ENCODE data around the gene ALX3.

The ALX3 gene

GRCh38 chr1:110024613-110025012 lies 45.9 kb downstream of the ALX3 start:
- H3K4me3 ChIP-seq (ENCODE audit: low read depth in 1 of 2, low read length in 1 of 2): no peak overlapping the region
- H3K9me3 ChIP-seq: no peaks in the 10 kb centered on the region
- no peaks in the 10 kb centered on the region for H3K4me1 ChIP-seq (ENCODE audit: control insufficient read depth in 1 of 2, insufficient read depth in 1 of 2, low read depth in 1 of 2, low read length in 1 of 2)
- H3K27ac ChIP-seq: no peak overlapping the region
- peaks cover 50% of the 10 kb centered on the region for H3K36me3 ChIP-seq
- H3K27me3 ChIP-seq: no peaks in the 10 kb centered on the region
- TF ChIP-seq CTCF (IDR thresholded peaks at IDR 0.05): no peak

- no peak overlapping the region for H3K27ac ChIP-seq
- no peaks in the 10 kb centered on the region for H3K9me3 ChIP-seq
- no peak overlapping the region for H3K4me3 ChIP-seq (ENCODE audit: low read depth in 1 of 2, low read length in 1 of 2)
- TF ChIP-seq CTCF (IDR thresholded peaks at IDR 0.05): no peak
- no peaks in the 10 kb centered on the region for H3K27me3 ChIP-seq
- H3K4me1 ChIP-seq (ENCODE audit: control insufficient read depth in 1 of 2, insufficient read depth in 1 of 2, low read depth in 1 of 2, low read length in 1 of 2): no peaks in the 10 kb centered on the region
- H3K36me3 ChIP-seq: peaks cover 83% of the 10 kb centered on the region
Observed at GRCh38 chr1:110021285-110021684, 49.2 kb downstream of the ALX3 start.

- Histone ChIP-seq H3K4me1 (ENCODE audit: control insufficient read depth in 1 of 2, insufficient read depth in 1 of 2, low read depth in 1 of 2, low read length in 1 of 2) (no peaks in the 10 kb centered on the region), H3K4me3 (ENCODE audit: low read depth in 1 of 2, low read length in 1 of 2) (no peak overlapping the region), H3K27ac (no peak overlapping the region), H3K36me3 (peaks cover 96% of the 10 kb centered on the region), H3K27me3 (no peaks in the 10 kb centered on the region), H3K9me3 (no peaks in the 10 kb centered on the region)
- no peak for TF ChIP-seq CTCF (IDR thresholded peaks at IDR 0.05)
Observed at GRCh38 chr1:110019770-110020169, 50.7 kb downstream of the ALX3 start.

GRCh38 chr1:110018396-110018795 lies 52.1 kb downstream of the ALX3 start:
- no peak for TF ChIP-seq CTCF (IDR thresholded peaks at IDR 0.05)
- Histone ChIP-seq H3K4me1 (ENCODE audit: control insufficient read depth in 1 of 2, insufficient read depth in 1 of 2, low read depth in 1 of 2, low read length in 1 of 2) (no peaks in the 10 kb centered on the region), H3K9me3 (no peaks in the 10 kb centered on the region), H3K27ac (no peak overlapping the region), H3K36me3 (peaks cover 100% of the 10 kb centered on the region), H3K27me3 (no peaks in the 10 kb centered on the region), H3K4me3 (ENCODE audit: low read depth in 1 of 2, low read length in 1 of 2) (no peak overlapping the region)

- TF ChIP-seq CTCF (IDR thresholded peaks at IDR 0.05): no peak
- H3K27ac ChIP-seq: no peak overlapping the region
- H3K36me3 ChIP-seq: peaks cover 100% of the 10 kb centered on the region
- no peaks in the 10 kb centered on the region for H3K9me3 ChIP-seq
- H3K4me1 ChIP-seq (ENCODE audit: control insufficient read depth in 1 of 2, insufficient read depth in 1 of 2, low read depth in 1 of 2, low read length in 1 of 2): no peaks in the 10 kb centered on the region
- no peak overlapping the region for H3K4me3 ChIP-seq (ENCODE audit: low read depth in 1 of 2, low read length in 1 of 2)
- no peaks in the 10 kb centered on the region for H3K27me3 ChIP-seq
Observed at GRCh38 chr1:110017792-110018191, 52.7 kb downstream of the ALX3 start.
